ENCODE data around the gene RALGAPA1. TPM values are rescaled to one million over a fixed set of nuclear protein-coding genes. Genes with fewer than 3 reads are reported as not detected.

The RALGAPA1 gene
- total RNA-seq, 3 donors from 2014 or later (not counting 1 experiment from before 2014, with no cell fraction given) = 66.5 to 101 (median 90.7) TPM

DNA sequence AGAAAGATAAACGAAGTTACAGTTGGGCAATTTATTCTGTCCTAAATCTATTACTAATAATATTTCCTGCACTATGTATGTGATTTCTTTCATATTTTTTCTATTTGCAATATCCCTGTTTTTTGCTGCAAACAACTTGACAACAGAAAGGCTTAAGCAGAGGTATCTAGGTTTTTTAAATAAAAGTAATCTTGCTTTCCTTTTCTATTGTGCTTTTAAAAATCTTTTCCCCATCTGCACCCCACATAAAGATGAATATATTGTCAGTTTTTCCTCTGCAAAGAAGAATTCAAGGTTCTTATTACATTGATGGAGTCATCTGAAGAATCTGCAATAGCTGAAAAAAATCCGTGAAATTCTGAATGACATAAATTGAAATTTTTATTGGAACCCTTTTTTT, 502 bp upstream of the RALGAPA1 start:
- no peaks in the 10 kb centered on the region for H3K27me3 Mint-ChIP-seq (ENCODE audit: low read depth in 2 of 2)
- no peaks in the 10 kb centered on the region for H3K9me3 ChIP-seq (ENCODE audit: control insufficient read depth, insufficient read depth, low read length)
- peak overlapping the region; percentile 89 for H3K27ac ChIP-seq (ENCODE audit: low read length)
- TF ChIP-seq, protein P1, sequence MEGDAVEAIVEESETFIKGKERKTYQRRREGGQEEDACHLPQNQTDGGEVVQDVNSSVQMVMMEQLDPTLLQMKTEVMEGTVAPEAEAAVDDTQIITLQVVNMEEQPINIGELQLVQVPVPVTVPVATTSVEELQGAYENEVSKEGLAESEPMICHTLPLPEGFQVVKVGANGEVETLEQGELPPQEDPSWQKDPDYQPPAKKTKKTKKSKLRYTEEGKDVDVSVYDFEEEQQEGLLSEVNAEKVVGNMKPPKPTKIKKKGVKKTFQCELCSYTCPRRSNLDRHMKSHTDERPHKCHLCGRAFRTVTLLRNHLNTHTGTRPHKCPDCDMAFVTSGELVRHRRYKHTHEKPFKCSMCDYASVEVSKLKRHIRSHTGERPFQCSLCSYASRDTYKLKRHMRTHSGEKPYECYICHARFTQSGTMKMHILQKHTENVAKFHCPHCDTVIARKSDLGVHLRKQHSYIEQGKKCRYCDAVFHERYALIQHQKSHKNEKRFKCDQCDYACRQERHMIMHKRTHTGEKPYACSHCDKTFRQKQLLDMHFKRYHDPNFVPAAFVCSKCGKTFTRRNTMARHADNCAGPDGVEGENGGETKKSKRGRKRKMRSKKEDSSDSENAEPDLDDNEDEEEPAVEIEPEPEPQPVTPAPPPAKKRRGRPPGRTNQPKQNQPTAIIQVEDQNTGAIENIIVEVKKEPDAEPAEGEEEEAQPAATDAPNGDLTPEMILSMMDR (IDR thresholded peaks at IDR 0.05) = no peak
- H3K4me1 ChIP-seq (ENCODE audit: control insufficient read depth, insufficient read depth, low read length) = peaks cover 10% of the 10 kb centered on the region
- no peak overlapping the region for H3K4me3 ChIP-seq (ENCODE audit: low read length)
- peaks cover 31 to 33% of the 10 kb centered on the region in 2 donors for H3K4me1 Mint-ChIP-seq
- H3K4me3 Mint-ChIP-seq = peak overlapping the region; percentile 99
- H3K27me3 ChIP-seq (ENCODE audit: control insufficient read depth, insufficient read depth, low read length) = no peaks in the 10 kb centered on the region
- 57% methylated on average over 1 of the region's 2 CpGs for WGBS (ENCODE audit: insufficient coverage)
- H3K36me3 ChIP-seq (ENCODE audit: control insufficient read depth, insufficient read depth, low read length) = no peaks in the 10 kb centered on the region
- H3K36me3 Mint-ChIP-seq = no peaks in the 10 kb centered on the region
- peak overlapping the region; percentile 90 to 99 for H3K27ac Mint-ChIP-seq
- DNase-seq (no peak), ATAC-seq (no peak)
- no peaks in the 10 kb centered on the region for H3K9me3 Mint-ChIP-seq
- intact Hi-C loops (cut with micrococcal nuclease) = loop anchor here (1.0 to 10.0 kb wide), 2 partner anchors 17 to 395 kb away; partner anchors contain the start of gene BRMS1L

DNA sequence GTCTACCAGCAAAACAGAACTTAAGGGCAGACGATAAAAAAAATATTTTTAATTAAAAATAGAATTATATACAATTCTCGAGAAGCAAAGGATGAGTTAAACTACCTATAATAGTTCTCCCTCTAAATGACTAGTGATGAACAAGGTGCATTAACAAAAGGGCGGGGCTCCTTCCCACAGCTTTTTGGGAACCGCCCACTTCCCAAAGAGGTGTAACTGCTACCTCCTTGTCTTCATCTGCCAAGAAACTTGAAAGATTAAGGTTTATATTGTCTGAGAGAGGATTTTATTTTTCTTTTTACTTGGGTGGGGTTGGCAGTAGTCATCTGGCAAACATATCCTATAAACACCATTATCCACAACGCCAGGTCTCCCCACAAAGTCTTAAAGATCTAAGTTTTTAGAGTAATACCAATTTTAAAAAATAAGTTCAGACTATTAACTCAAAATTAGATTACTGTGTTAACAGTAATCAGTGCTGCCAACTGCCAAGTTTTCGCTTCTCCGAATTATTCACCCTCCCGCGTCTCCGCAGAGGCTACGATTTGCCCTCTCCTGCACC, 938 bp downstream of the RALGAPA1 start:
- H3K27me3 Mint-ChIP-seq (ENCODE audit: low read depth in 2 of 2) = no peaks in the 10 kb centered on the region
- H3K4me3 Mint-ChIP-seq = peak overlapping the region; percentile 99
- H3K9me3 Mint-ChIP-seq = no peaks in the 10 kb centered on the region
- H3K36me3 Mint-ChIP-seq = no peaks in the 10 kb centered on the region
- no peaks in the 10 kb centered on the region for H3K9me3 ChIP-seq (ENCODE audit: control insufficient read depth, insufficient read depth, low read length)
- H3K36me3 ChIP-seq (ENCODE audit: control insufficient read depth, insufficient read depth, low read length) = no peaks in the 10 kb centered on the region
- H3K27ac Mint-ChIP-seq = peak overlapping the region; percentile 90 to 99
- peak overlapping the region; percentile 89 for H3K27ac ChIP-seq (ENCODE audit: low read length)
- TF ChIP-seq, protein P1 (IDR thresholded peaks at IDR 0.05) = no peak
- H3K27me3 ChIP-seq (ENCODE audit: control insufficient read depth, insufficient read depth, low read length) = no peaks in the 10 kb centered on the region
- ATAC-seq = no peak
- peak in 1 of 2 donors; percentile 52 for DNase-seq
- intact Hi-C loops (cut with micrococcal nuclease) = loop anchor here (10.0 kb wide), 1 partner anchor 393 kb away; no protein-coding TSS in a partner anchor
- H3K4me3 ChIP-seq (ENCODE audit: low read length) = peak overlapping the region; percentile 64
- H3K4me1 ChIP-seq (ENCODE audit: control insufficient read depth, insufficient read depth, low read length) = peaks cover 10% of the 10 kb centered on the region
- WGBS (ENCODE audit: insufficient coverage) = 4% methylated on average over 9 of the region's 11 CpGs
- H3K4me1 Mint-ChIP-seq = peaks cover 33% of the 10 kb centered on the region in 2 donors

DNA sequence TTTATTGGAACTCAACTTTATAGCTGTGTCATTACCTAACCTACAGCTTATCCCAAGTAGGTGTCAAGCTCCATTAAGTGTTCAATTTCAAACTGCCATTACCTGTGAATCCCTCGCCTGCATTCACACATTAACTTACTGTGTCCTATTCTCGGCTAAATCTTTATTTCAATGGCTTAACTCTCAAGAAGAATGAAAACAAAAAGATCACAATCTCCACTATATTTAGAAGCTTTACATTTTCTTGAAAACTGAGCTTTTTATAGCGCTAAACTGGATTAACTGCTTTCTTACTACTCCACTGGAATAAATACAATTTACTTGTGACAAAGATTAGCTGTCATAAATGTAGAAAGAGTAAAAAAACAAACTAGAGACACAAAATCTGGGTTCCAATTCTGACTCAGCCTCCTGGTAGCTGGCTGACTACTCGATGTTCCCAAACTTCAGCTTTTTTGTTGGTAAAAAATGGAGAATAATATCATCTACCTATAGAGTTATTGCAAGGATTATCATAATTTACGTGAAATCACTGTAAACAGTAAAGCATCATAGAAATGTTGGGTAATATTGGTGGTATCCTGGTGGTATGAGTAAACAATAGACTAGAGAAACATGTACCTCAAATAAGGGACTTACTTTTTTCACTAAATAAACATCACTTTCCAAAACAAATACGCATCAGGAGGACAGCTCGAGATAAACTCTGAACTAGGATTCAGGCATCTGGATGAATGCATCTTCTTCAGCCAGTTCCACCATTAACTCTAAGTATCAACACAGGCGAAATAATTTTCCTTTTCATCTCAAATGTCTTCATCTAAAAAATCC, 1.7 kb downstream of the RALGAPA1 start:
- Histone ChIP-seq H3K4me1 (ENCODE audit: control insufficient read depth, insufficient read depth, low read length) (peaks cover 10% of the 10 kb centered on the region), H3K27ac (ENCODE audit: low read length) (no peak overlapping the region), H3K36me3 (ENCODE audit: control insufficient read depth, insufficient read depth, low read length) (no peaks in the 10 kb centered on the region), H3K4me3 (ENCODE audit: low read length) (no peak overlapping the region), H3K27me3 (ENCODE audit: control insufficient read depth, insufficient read depth, low read length) (no peaks in the 10 kb centered on the region), H3K9me3 (ENCODE audit: control insufficient read depth, insufficient read depth, low read length) (no peaks in the 10 kb centered on the region)
- WGBS (ENCODE audit: insufficient coverage) = 92% methylated on average over 5 of the region's 8 CpGs
- DNase-seq (no peak), ATAC-seq (no peak)
- H3K27me3 Mint-ChIP-seq (ENCODE audit: low read depth in 2 of 2) = no peaks in the 10 kb centered on the region
- peak overlapping the region; percentile 99 for H3K4me3 Mint-ChIP-seq
- no peaks in the 10 kb centered on the region for H3K9me3 Mint-ChIP-seq
- H3K36me3 Mint-ChIP-seq = no peaks in the 10 kb centered on the region
- H3K4me1 Mint-ChIP-seq = peaks cover 33 to 38% of the 10 kb centered on the region in 2 donors
- intact Hi-C loops (cut with micrococcal nuclease) = loop anchor here (10.0 kb wide), 1 partner anchor 393 kb away; no protein-coding TSS in a partner anchor
- H3K27ac Mint-ChIP-seq = peak overlapping the region; percentile 90 to 99
- TF ChIP-seq, protein P1 (IDR thresholded peaks at IDR 0.05) = no peak

All from natural killer cell (primary cell).